ENCODE results near the gene RXRB.
"Not testable (repeated sequence)": the region's sequence is repeated elsewhere in the genome, so short reads cannot be mapped to it uniquely, and the experiment has no call there.

Gene RXRB

GRCh38 chr6:33241968-33242367, 41.5 kb upstream of the RXRB start:
- Histone ChIP-seq H3K36me3 (ENCODE audit: insufficient read depth, insufficient read length, low read length) (no peaks in the 10 kb centered on the region), H3K4me1 (ENCODE audit: insufficient read depth, insufficient read length) (no peaks in the 10 kb centered on the region), H3K9ac (ENCODE audit: insufficient read length, low read depth) (no peak overlapping the region), H3K9me3 (ENCODE audit: insufficient read depth, low read length) (no peaks in the 10 kb centered on the region), H3K4me3 (ENCODE audit: insufficient read length, low read depth) (no peak overlapping the region), H3K27me3 (ENCODE audit: insufficient read depth, insufficient read length) (peaks cover 14% of the 10 kb centered on the region)
- DNase-seq (ENCODE audit: low read depth, low spot score), result no peak
- TF ChIP-seq SUZ12 (IDR thresholded peaks at IDR 0.05; ENCODE audit: extremely low read depth, insufficient read depth, insufficient read length) (no peak), YY1 (IDR thresholded peaks at IDR 0.05; ENCODE audit: insufficient read depth, insufficient read length) (no peak), ZNF274 (IDR thresholded peaks at IDR 0.05; ENCODE audit: low read depth, low read length) (no peak)

- Histone ChIP-seq H3K36me3 (ENCODE audit: insufficient read depth, insufficient read length, low read length) (no peaks in the 10 kb centered on the region), H3K9me3 (ENCODE audit: insufficient read depth, low read length) (no peaks in the 10 kb centered on the region), H3K4me3 (ENCODE audit: insufficient read length, low read depth) (no peak overlapping the region), H3K4me1 (ENCODE audit: insufficient read depth, insufficient read length) (peaks cover 3% of the 10 kb centered on the region), H3K27me3 (ENCODE audit: insufficient read depth, insufficient read length) (peaks cover 4% of the 10 kb centered on the region), H3K9ac (ENCODE audit: insufficient read length, low read depth) (no peak overlapping the region)
- DNase-seq (ENCODE audit: low read depth, low spot score), result no peak
- TF ChIP-seq SUZ12 (IDR thresholded peaks at IDR 0.05; ENCODE audit: extremely low read depth, insufficient read depth, insufficient read length), result no peak
- TF ChIP-seq YY1 (IDR thresholded peaks at IDR 0.05; ENCODE audit: insufficient read depth, insufficient read length), result no peak
- TF ChIP-seq ZNF274 (IDR thresholded peaks at IDR 0.05; ENCODE audit: low read depth, low read length), result no peak
These were observed 37.3 kb upstream of the RXRB start for GRCh38 chr6:33237741-33238140.

- peaks cover 2% of the 10 kb centered on the region for H3K27me3 ChIP-seq (ENCODE audit: insufficient read depth, insufficient read length)
- no peak for TF ChIP-seq ZNF274 (IDR thresholded peaks at IDR 0.05; ENCODE audit: low read depth, low read length)
- no peak for TF ChIP-seq SUZ12 (IDR thresholded peaks at IDR 0.05; ENCODE audit: extremely low read depth, insufficient read depth, insufficient read length)
- no peak for TF ChIP-seq YY1 (IDR thresholded peaks at IDR 0.05; ENCODE audit: insufficient read depth, insufficient read length)
- H3K4me1 ChIP-seq (ENCODE audit: insufficient read depth, insufficient read length), result peaks cover 3% of the 10 kb centered on the region
- H3K36me3 ChIP-seq (ENCODE audit: insufficient read depth, insufficient read length, low read length), result no peaks in the 10 kb centered on the region
- H3K4me3 ChIP-seq (ENCODE audit: insufficient read length, low read depth), result no peak overlapping the region
- no peak overlapping the region for H3K9ac ChIP-seq (ENCODE audit: insufficient read length, low read depth)
- DNase-seq (ENCODE audit: low read depth, low spot score), result no peak
- no peaks in the 10 kb centered on the region for H3K9me3 ChIP-seq (ENCODE audit: insufficient read depth, low read length)
These were observed 36.4 kb upstream of the RXRB start for GRCh38 chr6:33236852-33237251.

DNA sequence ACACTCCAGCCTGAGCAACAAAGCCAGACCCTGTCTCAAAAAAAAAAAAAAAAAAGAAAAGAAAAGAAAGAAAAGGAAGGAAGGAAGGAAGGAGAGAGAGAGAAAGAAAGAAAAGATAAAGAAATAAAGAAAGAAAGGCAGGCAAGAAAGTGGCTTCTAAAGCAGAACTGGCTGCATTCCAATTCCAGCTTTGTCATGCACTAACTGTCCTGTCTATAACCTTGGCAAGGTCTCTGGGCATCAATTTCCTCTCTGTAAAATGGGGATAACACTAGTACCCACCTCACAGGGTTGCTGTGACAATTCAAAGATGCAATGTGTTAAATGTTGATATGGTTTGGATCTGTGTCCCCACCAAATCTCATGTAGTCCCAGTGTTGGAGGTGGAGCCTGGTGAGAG, 35.9 kb upstream of the RXRB start:
- TF ChIP-seq ZNF274 (IDR thresholded peaks at IDR 0.05; ENCODE audit: low read depth, low read length), result no peak
- TF ChIP-seq SUZ12 (IDR thresholded peaks at IDR 0.05; ENCODE audit: extremely low read depth, insufficient read depth, insufficient read length), result no peak
- no peak for TF ChIP-seq YY1 (IDR thresholded peaks at IDR 0.05; ENCODE audit: insufficient read depth, insufficient read length)
- DNase-seq (ENCODE audit: low read depth, low spot score), result no peak
- H3K4me1 ChIP-seq (ENCODE audit: insufficient read depth, insufficient read length), result peaks cover 3% of the 10 kb centered on the region
- H3K9ac ChIP-seq (ENCODE audit: insufficient read length, low read depth), result no peak overlapping the region
- H3K9me3 ChIP-seq (ENCODE audit: insufficient read depth, low read length), result no peaks in the 10 kb centered on the region
- no peaks in the 10 kb centered on the region for H3K36me3 ChIP-seq (ENCODE audit: insufficient read depth, insufficient read length, low read length)
- no peak overlapping the region for H3K4me3 ChIP-seq (ENCODE audit: insufficient read length, low read depth)
- H3K27me3 ChIP-seq (ENCODE audit: insufficient read depth, insufficient read length), result peaks cover 1% of the 10 kb centered on the region

DNA sequence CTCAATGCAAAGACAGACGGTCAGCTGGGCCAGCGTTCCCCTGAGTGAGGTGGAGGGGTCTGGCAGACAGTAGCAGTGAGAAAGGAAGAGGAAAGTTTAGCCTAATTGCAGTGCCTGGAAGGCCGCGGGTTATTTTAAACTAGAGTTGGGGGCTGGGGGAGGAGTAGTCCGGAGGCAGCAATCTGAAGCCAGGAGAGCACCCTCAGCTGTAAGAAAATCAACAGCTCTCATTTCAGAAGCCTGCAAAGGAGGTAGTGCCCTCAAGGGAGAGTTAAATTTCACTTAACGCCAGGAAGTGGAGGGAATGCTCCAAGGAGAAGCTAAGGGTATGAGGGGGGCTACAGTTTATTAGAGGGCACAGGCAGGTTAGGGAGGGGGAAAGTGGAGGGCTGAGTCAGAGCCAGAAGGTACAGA, 34.8 kb upstream of the RXRB start:
- Histone ChIP-seq H3K27me3 (ENCODE audit: insufficient read depth, insufficient read length) (peaks cover 3% of the 10 kb centered on the region), H3K9me3 (ENCODE audit: insufficient read depth, low read length) (no peaks in the 10 kb centered on the region), H3K36me3 (ENCODE audit: insufficient read depth, insufficient read length, low read length) (no peaks in the 10 kb centered on the region), H3K9ac (ENCODE audit: insufficient read length, low read depth) (no peak overlapping the region), H3K4me3 (ENCODE audit: insufficient read length, low read depth) (no peak overlapping the region), H3K4me1 (ENCODE audit: insufficient read depth, insufficient read length) (peaks cover 3% of the 10 kb centered on the region)
- TF ChIP-seq YY1 (IDR thresholded peaks at IDR 0.05; ENCODE audit: insufficient read depth, insufficient read length) (no peak), SUZ12 (IDR thresholded peaks at IDR 0.05; ENCODE audit: extremely low read depth, insufficient read depth, insufficient read length) (no peak), ZNF274 (IDR thresholded peaks at IDR 0.05; ENCODE audit: low read depth, low read length) (no peak)
- no peak for DNase-seq (ENCODE audit: low read depth, low spot score)

- H3K4me1 ChIP-seq (ENCODE audit: insufficient read depth, insufficient read length); H3K36me3 ChIP-seq (ENCODE audit: insufficient read depth, insufficient read length, low read length); H3K9me3 ChIP-seq (ENCODE audit: insufficient read depth, low read length); DNase-seq (ENCODE audit: low read depth, low spot score); H3K4me3 ChIP-seq (ENCODE audit: insufficient read length, low read depth); H3K9ac ChIP-seq (ENCODE audit: insufficient read length, low read depth): not testable (repeated sequence)
- H3K27me3 ChIP-seq (ENCODE audit: insufficient read depth, insufficient read length), result peaks cover 16% of the 10 kb centered on the region
These were observed 26.1 kb upstream of the RXRB start for GRCh38 chr6:33226503-33227120.

DNA sequence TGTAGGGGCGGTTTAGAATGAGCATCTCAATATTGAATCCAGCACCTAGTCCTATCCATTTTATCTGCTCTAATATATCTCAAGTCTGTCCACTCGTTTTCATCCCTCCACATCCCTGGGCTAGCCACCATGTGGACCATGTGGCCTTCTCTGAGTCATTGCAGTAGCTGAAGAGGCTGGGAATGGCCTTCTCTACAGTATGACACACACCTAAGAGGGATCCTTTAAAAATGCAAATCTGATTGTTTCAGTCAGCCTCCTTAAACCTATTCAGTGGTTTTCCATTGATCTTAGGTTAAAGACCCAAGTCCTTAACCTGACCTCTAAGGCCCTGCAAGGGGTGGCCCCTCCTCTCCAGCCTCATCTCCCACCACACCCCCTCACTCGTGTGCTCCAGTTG, 17.2 kb upstream of the RXRB start:
- DNase-seq (ENCODE audit: low read depth, low spot score), result no peak
- TF ChIP-seq ZNF274 (IDR thresholded peaks at IDR 0.05; ENCODE audit: low read depth, low read length) (no peak), YY1 (IDR thresholded peaks at IDR 0.05; ENCODE audit: insufficient read depth, insufficient read length) (no peak), SUZ12 (IDR thresholded peaks at IDR 0.05; ENCODE audit: extremely low read depth, insufficient read depth, insufficient read length) (no peak)
- H3K27me3 ChIP-seq (ENCODE audit: insufficient read depth, insufficient read length), result peaks cover 99% of the 10 kb centered on the region

More for the DNA sequence above, 17.2 kb upstream of the RXRB start:
- Histone ChIP-seq H3K36me3 (ENCODE audit: insufficient read depth, insufficient read length, low read length) (no peaks in the 10 kb centered on the region), H3K9ac (ENCODE audit: insufficient read length, low read depth) (no peak overlapping the region), H3K4me3 (ENCODE audit: insufficient read length, low read depth) (no peak overlapping the region), H3K4me1 (ENCODE audit: insufficient read depth, insufficient read length) (peaks cover 5% of the 10 kb centered on the region), H3K9me3 (ENCODE audit: insufficient read depth, low read length) (no peaks in the 10 kb centered on the region)

Data from NT2/D1 (cell line).